Keratinocyte (primary cell): ENCODE results near the gene MRO.

Experiments
- EZH2 ChIP-seq: IDR thresholded peaks from one replicate; pipeline ENCODE4 v1.6.1; 2012; ENCODE audit warnings: inconsistent platforms, mild to moderate bottlenecking, low read length, moderate library complexity
- TF ChIP-seq, protein P1 (sequence below), 3 experiments: IDR thresholded peaks in 1 of 3; conservative IDR thresholded peaks in 1 of 3; optimal IDR thresholded peaks in 1 of 3; 2 replicates in 2 of 3; 3 replicates in 1 of 3; pipeline versions ENCODE3 to v1.5.1; 2011; ENCODE audit warnings: low read length in 3 of 3, mild to moderate bottlenecking in 3 of 3, moderate library complexity in 2 of 3, control low read depth in 1 of 3, inconsistent platforms in 1 of 3; ENCODE audit not compliant: insufficient read depth in 2 of 3; ENCODE audit errors: extremely low read depth in 1 of 3

DNA sequence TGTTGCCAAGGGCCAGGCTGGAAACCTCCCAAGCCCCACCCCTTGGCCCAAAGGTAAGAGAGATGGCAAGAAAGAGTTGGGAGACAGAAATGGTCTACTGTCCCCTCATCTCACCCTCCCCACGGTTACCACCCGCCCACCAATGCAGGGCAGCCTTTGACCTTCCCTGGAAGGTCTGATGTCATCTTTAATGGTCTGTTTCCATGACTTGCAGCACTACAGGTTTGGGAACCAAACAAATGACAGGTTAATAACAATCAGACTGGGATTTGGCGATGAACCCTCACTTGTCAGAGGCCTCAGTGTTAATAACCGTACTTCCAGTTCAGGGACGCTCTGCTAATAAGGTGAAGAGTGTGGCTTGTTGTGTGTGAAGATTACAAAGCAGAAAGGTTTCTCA, 70.4 kb downstream of the MRO start:
- TF ChIP-seq, protein P1, sequence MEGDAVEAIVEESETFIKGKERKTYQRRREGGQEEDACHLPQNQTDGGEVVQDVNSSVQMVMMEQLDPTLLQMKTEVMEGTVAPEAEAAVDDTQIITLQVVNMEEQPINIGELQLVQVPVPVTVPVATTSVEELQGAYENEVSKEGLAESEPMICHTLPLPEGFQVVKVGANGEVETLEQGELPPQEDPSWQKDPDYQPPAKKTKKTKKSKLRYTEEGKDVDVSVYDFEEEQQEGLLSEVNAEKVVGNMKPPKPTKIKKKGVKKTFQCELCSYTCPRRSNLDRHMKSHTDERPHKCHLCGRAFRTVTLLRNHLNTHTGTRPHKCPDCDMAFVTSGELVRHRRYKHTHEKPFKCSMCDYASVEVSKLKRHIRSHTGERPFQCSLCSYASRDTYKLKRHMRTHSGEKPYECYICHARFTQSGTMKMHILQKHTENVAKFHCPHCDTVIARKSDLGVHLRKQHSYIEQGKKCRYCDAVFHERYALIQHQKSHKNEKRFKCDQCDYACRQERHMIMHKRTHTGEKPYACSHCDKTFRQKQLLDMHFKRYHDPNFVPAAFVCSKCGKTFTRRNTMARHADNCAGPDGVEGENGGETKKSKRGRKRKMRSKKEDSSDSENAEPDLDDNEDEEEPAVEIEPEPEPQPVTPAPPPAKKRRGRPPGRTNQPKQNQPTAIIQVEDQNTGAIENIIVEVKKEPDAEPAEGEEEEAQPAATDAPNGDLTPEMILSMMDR (optimal IDR thresholded peaks at IDR 0.05 in 1 of 3, IDR thresholded peaks at IDR 0.05 in 1 of 3, conservative IDR thresholded peaks at IDR 0.05 in 1 of 3; ENCODE audit: extremely low read depth in 1 of 3, insufficient read depth in 2 of 3, low read length in 3 of 3) = no peak
- TF ChIP-seq EZH2 = no peak
